Ecto neural progenitor cell (in vitro differentiated cells): Measurements from ENCODE around the gene CES2.
"Not testable (repeated sequence)": the region's sequence is repeated elsewhere in the genome, so short reads cannot be mapped to it uniquely, and the experiment has no call there.

Experiments
- DNase-seq: peaks from one replicate; pipeline ENCODE4 v3.0.0-alpha.2; 2018; ENCODE audit warnings: low spot score

Gene CES2

GRCh38 chr16:66919569-66920298, 15.6 kb upstream of the CES2 start:
- DNase-seq = no peak

DNA sequence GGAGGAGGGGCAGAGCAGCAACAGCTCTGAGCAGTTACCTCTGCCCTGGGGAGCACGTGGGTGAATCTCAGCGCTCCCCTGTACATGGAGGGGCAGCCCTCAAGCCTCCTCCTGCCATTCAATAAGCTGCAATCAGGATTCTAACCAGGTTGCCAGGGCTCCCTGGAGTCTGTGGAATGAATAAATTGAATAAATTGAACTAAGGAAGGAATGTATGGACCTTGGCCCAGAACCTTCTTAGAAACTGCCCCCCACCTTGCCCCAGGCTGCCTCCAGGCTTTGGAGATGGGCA, 15.1 kb upstream of the CES2 start:
- DNase-seq = no peak

- no peak for DNase-seq
These were observed 14.2 kb upstream of the CES2 start for GRCh38 chr16:66920924-66921680.

GRCh38 chr16:66921729-66922450, 13.4 kb upstream of the CES2 start:
- no peak for DNase-seq

- no peak for DNase-seq
These were observed 12.0 kb upstream of the CES2 start for GRCh38 chr16:66923247-66923731.

- DNase-seq = no peak
These were observed 11.4 kb upstream of the CES2 start for GRCh38 chr16:66923866-66924265.

GRCh38 chr16:66924527-66925321, 10.6 kb upstream of the CES2 start:
- peak; percentile 80 for DNase-seq

- peak; percentile 62 for DNase-seq
These were observed 9.9 kb upstream of the CES2 start, which contains the start of gene RRAD for GRCh38 chr16:66925322-66925840. RRAD (minus strand) TSS chr16:66925535; CDS start chr16:66925179, 356 bp downstream.

DNA sequence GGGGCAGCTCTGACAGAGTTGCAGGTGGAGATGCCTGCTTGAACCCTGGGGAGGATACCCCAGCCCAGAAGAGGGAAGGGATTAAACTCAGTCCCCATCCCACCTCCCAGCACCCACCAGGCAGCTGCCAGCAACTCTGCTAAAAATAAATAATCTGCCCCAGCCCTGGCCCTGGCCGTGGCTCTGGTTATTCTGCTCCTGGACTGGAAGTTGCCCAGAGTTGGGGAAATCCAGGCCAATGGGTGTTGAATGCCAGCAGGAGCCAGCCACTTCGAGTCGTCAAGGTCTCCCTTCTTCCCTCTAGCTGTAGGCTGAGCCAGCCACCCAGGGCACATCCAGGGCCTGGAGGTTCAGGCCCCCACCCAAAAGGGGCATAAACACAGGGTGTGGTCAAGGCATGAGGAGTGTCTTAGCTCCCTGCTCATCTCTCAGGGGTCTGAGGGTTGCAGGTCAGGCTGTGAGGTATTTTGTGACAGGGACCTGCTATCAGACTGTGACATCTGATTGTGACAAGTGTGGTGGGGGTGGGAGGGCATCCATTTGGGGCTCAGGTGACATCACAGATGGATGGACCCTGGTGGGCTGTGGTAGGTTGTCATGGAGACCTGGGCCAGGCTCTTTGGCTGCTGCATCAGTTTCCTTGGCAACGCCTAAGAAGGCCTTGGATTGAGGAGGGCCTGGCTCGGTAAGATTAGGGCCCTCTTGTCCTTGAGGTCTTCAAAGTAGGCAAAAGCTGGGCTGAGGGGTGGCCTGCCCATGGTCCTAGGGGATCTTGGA, 9.0 kb upstream of the CES2 start:
- DNase-seq = no peak

DNA sequence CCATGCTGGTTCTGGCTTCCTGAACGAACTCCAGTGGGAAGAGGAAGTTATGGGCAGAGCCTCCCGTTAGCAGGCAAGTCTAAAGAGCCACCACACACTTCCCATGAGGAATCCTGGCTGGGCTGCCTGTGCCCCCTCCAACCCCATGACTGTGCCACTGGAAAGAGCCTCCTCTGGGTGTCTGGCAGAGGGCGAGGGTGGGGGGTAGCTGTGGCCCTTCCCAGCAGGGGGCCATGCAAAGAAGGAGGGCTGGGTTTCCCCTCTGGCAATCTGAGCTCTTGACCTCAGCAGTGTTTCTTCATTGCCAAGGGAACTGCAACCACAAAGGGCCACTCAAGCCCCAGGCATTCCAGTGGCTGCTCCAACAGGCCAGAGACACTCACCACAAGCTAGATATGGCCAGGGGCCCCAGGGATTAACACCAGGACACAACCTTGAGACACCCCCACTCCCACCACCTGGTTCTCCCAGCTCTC, 8.3 kb upstream of the CES2 start:
- no peak for DNase-seq

- no peak for DNase-seq
These were observed 7.2 kb upstream of the CES2 start for GRCh38 chr16:66927918-66928649.

DNA sequence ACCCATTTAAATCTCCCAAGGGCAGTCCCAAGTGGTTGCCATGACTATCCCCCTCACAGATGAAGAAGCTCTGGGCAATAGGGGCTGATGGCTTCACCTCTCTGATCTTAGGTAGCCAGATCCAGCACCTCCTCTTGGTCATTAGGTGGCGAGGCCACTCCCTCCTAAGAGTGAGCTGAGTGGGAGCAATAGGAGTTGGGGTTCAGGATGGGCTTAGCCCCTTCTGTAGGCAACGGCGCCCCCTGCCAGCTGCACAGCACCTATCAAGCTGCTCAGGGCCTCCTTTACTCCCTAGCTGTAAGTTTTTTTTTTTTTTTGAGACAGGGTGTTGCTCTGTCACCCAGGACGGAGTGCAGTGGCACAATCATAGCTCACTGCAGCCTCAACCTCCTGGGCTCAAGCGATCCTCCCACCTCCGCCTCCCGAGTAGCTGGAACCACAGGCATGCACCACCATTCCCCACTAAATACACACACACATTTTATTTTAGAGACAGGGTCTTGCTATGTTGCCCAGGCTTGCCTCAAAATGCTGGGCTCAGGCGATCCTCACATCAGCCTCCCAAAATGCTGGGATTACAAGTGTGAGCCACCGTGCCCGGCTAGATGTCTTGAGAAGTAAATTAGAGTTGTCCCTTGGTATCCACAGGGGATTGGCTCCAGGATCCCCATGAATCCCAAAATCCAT, 6.5 kb upstream of the CES2 start:
- DNase-seq = no peak

- DNase-seq = no peak
These were observed 5.1 kb upstream of the CES2 start for GRCh38 chr16:66930189-66930588.

- DNase-seq = no peak
These were observed 3.7 kb upstream of the CES2 start for GRCh38 chr16:66931665-66932064.

DNA sequence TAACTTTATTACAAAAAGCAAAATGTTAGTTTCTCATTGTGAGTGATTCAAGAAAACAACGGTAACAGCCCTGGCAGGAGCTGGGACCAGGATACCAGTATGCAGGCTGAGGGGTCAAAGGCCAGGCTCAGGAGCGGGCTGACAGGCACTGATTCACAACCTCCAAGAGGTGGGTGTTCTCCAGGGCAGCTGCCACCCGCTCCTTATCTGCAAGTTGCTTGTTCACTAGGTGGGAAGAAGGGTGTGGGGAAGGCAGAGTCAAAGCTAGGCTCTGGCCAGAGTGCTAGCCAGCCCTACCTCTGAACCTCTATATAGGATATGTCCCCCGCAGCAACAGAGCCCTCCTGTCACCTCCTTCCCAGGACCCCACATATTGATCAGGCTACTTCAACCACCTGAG, 3.2 kb upstream of the CES2 start:
- no peak for DNase-seq

DNA sequence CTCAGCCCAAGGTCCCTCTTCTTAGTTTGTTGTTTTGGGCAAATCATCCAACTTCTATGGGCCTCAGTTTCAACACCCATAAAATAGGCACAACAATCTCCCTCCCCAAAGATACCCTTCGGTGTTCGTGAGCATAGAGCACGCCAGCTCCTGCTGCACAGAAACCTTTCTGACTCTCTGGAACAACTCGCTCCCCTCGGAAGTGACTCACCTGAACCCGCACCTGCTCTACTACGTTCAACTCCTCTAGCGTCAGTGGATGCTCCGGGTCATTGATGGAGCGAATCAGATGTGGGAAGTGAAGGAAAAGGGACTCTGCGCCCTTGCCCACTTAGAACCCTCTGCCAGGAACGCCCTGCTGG, 1.6 kb upstream of the CES2 start:
- DNase-seq = no peak

DNA sequence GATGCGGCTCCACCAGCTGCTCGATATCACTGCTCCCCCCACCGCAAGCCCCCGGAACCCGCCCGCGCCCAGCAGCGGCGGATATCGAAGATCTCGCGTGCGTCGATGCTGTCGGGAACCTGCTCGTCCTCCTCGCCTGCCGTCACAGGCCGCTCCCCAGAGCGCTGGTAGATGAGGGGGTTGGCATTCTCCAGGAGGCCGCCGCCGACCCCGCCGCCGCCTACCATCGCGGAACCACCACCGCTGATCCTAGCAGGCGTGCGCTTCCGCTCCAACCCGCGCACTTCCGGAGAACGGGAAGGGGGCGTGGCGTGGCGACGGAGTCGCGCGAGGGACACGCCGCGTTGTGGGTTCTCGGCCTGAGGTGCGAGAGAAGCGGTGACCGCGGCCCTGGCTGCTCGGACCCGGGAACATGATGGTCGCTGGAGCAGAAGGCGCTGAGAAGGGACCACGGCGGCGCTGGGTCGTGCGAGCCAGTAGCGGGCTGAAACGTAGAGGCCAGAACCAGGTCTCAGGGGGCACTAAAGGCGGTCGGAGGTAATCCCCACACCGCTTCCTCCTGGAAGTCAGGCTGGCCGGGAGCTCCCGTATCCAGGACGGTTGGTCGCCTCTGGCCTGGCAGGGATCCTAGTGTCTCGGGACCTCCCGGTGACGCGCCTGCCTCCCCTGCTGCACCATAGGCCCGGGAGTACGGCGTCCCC, 1.0 kb upstream of the CES2 start, which contains the start of gene CIAO2B:
TSS of gene CIAO2B (minus strand) at position 265 of the 701 bp plus-strand sequence. CDS start at position 227, 38 bp downstream.
- peak; percentile 89 for DNase-seq

- DNase-seq = not testable (repeated sequence)
These were observed 440 bp upstream of the CES2 start for GRCh38 chr16:66934839-66935313.

DNA sequence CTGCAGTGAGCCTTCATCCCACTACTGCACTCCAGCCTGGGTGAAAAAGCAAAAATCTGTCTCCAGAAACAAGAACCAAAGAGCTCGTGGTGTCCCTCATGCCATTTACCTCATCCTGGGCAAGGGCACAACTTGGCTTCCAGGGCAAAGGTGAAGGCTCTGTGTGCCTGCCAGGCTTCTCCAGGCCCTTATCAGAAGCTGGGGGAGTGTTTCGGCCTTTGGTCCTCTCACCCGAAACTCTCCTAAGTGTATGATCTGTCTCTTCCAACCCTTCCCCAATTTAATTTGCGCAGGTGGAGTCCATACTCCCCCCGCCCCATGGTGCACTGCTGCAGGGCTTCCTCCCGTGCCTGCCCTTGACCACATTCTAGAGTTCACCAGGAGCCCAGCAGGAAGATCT, 1.1 kb downstream of the CES2 start:
- no peak for DNase-seq
